Renal cortical epithelial cell (primary cell): Measurements from ENCODE around the gene MSANTD7. TPM values are rescaled to one million over a fixed set of nuclear protein-coding genes. Genes with fewer than 3 reads are reported as not detected.

Source experiments
- DNase-seq: peaks from one replicate; pipeline ENCODE4 v3.0.0-alpha.2; 2011; ENCODE audit warnings: low read depth
- total RNA-seq: library from RNA; depleted of rRNA; stranded (reverse); fragments of >200 nt; gene quantifications from 2 replicates; pipeline ENCODE4 v1.2.3, GENCODE V29; 2014

Gene MSANTD7
- total RNA-seq, 1 donor from 2014 or later: 17.6 TPM

DNA sequence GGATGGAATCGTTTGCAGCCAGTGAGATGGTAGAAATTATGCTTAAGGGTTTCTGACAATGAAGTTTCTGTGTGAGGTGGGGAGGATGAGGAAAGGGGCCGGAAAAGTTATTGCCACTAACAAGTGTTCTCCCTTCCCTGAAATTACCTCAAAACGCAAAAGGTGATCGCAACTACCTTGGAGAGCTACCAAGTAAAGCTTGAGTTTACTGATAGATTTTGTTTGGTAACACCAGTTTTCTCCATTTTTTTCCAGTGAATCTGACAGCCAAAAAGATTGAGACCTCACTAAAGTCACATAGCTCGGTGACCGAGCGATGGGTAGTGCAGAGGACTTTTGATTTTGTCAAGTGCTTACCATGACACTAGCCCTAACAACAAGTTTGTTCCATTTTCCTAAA, 42.1 kb downstream of the MSANTD7 start:
- DNase-seq: peak; percentile 24

DNA sequence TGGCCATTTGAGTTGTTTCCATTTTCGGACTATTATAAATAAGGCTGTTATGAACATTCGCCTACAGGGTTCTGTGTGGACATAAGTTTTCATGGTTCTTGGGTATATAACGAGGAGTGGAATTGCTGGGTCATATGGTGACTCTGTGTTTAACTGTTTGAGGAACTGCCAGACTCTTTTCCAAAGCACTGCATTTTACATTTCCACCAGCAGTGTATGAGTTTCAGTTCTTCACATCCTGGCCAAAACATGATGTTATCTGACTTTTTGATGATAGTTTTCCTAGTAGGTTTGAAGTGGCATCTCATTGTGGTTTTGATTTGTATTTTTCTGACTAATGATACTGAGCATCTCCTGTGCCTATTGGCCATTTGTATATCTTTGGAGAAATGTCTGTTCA, 46.0 kb downstream of the MSANTD7 start:
- no peak for DNase-seq

Other genes with a start within 250 kb of the MSANTD7 start
- gene FAM107B, start 63.4 kb upstream of the MSANTD7 start, total RNA-seq: 55.2 and 127 TPM in 2 replicates
- gene CDNF, start 269 bp upstream of the MSANTD7 start, total RNA-seq: 0.55 TPM in 1 of 2 replicates, not detected in the other
- gene HSPA14, start within 50 bp of the MSANTD7 start, total RNA-seq: 9.5 and 13.7 TPM in 2 replicates
- 11.6 and 21.0 TPM in 2 replicates for gene SUV39H2, start 40.6 kb downstream of the MSANTD7 start, total RNA-seq
- gene DCLRE1C, start 115.8 kb downstream of the MSANTD7 start, total RNA-seq: 9.7 and 12.2 TPM in 2 replicates
- gene MEIG1, start 121.1 kb downstream of the MSANTD7 start, total RNA-seq: 0.40 TPM in 1 of 2 replicates, not detected in the other
- 0.05 and 6.9 TPM in 2 replicates for gene OLAH, start 205.6 kb downstream of the MSANTD7 start, total RNA-seq